HG03103 (cell line): ENCODE results near the gene TMPRSS9.
"Not testable (repeated sequence)": the region's sequence is repeated elsewhere in the genome, so short reads cannot be mapped to it uniquely, and the experiment has no call there.

Source experiments
- ATAC-seq: cut with Tn5 transposase; IDR thresholded peaks from one replicate; pipeline ENCODE4 v1.9.1; 2021; ENCODE audit warnings: low read depth; ENCODE audit not compliant: unreplicated experiment

The TMPRSS9 gene

GRCh38 chr19:2454962-2455850, 95.1 kb downstream of the TMPRSS9 start:
- ATAC-seq = no peak

GRCh38 chr19:2455851-2456570, 95.9 kb downstream of the TMPRSS9 start:
- no peak for ATAC-seq

- no peak for ATAC-seq
These were observed 97.5 kb downstream of the TMPRSS9 start for GRCh38 chr19:2457394-2458037.

- no peak for ATAC-seq
These were observed 98.0 kb downstream of the TMPRSS9 start for GRCh38 chr19:2458054-2458453.

GRCh38 chr19:2458776-2459175, 98.7 kb downstream of the TMPRSS9 start:
- ATAC-seq = not testable (repeated sequence)

GRCh38 chr19:2460245-2460644, 100.2 kb downstream of the TMPRSS9 start:
- ATAC-seq = no peak

GRCh38 chr19:2461751-2462634, 101.9 kb downstream of the TMPRSS9 start:
- ATAC-seq = no peak

GRCh38 chr19:2462635-2463421, 102.8 kb downstream of the TMPRSS9 start:
- no peak for ATAC-seq

GRCh38 chr19:2463694-2464093, 103.6 kb downstream of the TMPRSS9 start:
- ATAC-seq = not testable (repeated sequence)

GRCh38 chr19:2464389-2464788, 104.3 kb downstream of the TMPRSS9 start:
- no peak for ATAC-seq

GRCh38 chr19:2468596-2468995, 108.5 kb downstream of the TMPRSS9 start:
- no peak for ATAC-seq

GRCh38 chr19:2469102-2469914, 109.2 kb downstream of the TMPRSS9 start:
- no peak for ATAC-seq

- ATAC-seq = not testable (repeated sequence)
These were observed 109.8 kb downstream of the TMPRSS9 start for GRCh38 chr19:2469915-2470200.

GRCh38 chr19:2474232-2475017, 114.4 kb downstream of the TMPRSS9 start:
- no peak for ATAC-seq

- ATAC-seq = peak; percentile 6
These were observed 115.1 kb downstream of the TMPRSS9 start for GRCh38 chr19:2475018-2475701.
